GM19035 (cell line): ENCODE results near the gene TIGD1.
"Not testable (repeated sequence)": the region's sequence is repeated elsewhere in the genome, so short reads cannot be mapped to it uniquely, and the experiment has no call there.

Experiments used
- ATAC-seq: cut with Tn5 transposase; IDR thresholded peaks from one replicate; pipeline ENCODE4 v1.9.1; 2021; ENCODE audit not compliant: unreplicated experiment

TIGD1 gene

GRCh38 chr2:232540441-232541041 lies 9.8 kb downstream of the TIGD1 start:
- ATAC-seq: no peak

- no peak for ATAC-seq
These were observed 10.8 kb downstream of the TIGD1 start, which contains the start of gene CHRNG for GRCh38 chr2:232539298-232540231. CHRNG (plus strand) TSS chr2:232539692; CDS start chr2:232539748, 56 bp downstream.

- no peak for ATAC-seq
These were observed 11.7 kb downstream of the TIGD1 start for GRCh38 chr2:232538671-232539070.

GRCh38 chr2:232537499-232537898 lies 12.9 kb downstream of the TIGD1 start:
- no peak for ATAC-seq

- ATAC-seq: no peak
These were observed 13.3 kb downstream of the TIGD1 start for GRCh38 chr2:232537079-232537478.

GRCh38 chr2:232535761-232536530 lies 14.4 kb downstream of the TIGD1 start:
- ATAC-seq: no peak

- ATAC-seq: no peak
These were observed 15.3 kb downstream of the TIGD1 start for GRCh38 chr2:232534940-232535651.

GRCh38 chr2:232533944-232534710 lies 16.2 kb downstream of the TIGD1 start:
- ATAC-seq: no peak

- ATAC-seq: not testable (repeated sequence)
These were observed 17.5 kb downstream of the TIGD1 start for GRCh38 chr2:232532821-232533220.

GRCh38 chr2:232532419-232532818 lies 17.9 kb downstream of the TIGD1 start:
- no peak for ATAC-seq

GRCh38 chr2:232530626-232531260 lies 19.6 kb downstream of the TIGD1 start:
- no peak for ATAC-seq

- no peak for ATAC-seq
These were observed 20.4 kb downstream of the TIGD1 start for GRCh38 chr2:232529806-232530547.

- no peak for ATAC-seq
These were observed 21.5 kb downstream of the TIGD1 start for GRCh38 chr2:232528746-232529460.

GRCh38 chr2:232527905-232528470 lies 22.4 kb downstream of the TIGD1 start:
- ATAC-seq: no peak

GRCh38 chr2:232526372-232526941 lies 23.9 kb downstream of the TIGD1 start:
- no peak for ATAC-seq

GRCh38 chr2:232525791-232526371 lies 24.5 kb downstream of the TIGD1 start, which contains the start of gene CHRND:
CHRND (plus strand) TSS chr2:232526160; CDS start chr2:232526216, 56 bp downstream.
- no peak for ATAC-seq

- ATAC-seq: no peak
These were observed 25.2 kb downstream of the TIGD1 start for GRCh38 chr2:232525199-232525598.
